ENCODE measurements around the gene BAHCC1. TPM values are rescaled to one million over a fixed set of nuclear protein-coding genes. Genes with fewer than 3 reads are reported as not detected.

The BAHCC1 gene
- total and polyA plus RNA-seq, 2 of the 8 experiments (the other 6 are each of a cell fraction or from before 2014, with no cell fraction given), result 0.26 to 0.58 TPM

- TF ChIP-seq BRCA1 (IDR thresholded peaks at IDR 0.05; ENCODE audit: low read depth, low read length), result no peak
- peak; percentile 65; the same call in 1 of the 2 replicates for TF ChIP-seq SP4 (IDR thresholded peaks at IDR 0.05; ENCODE audit: low read length)
- TF ChIP-seq EZH2 (IDR thresholded peaks at IDR 0.05; ENCODE audit: low read depth, low read length, severe bottlenecking), result no peak
- no peak for TF ChIP-seq TAF1 (IDR thresholded peaks at IDR 0.05; ENCODE audit: low read depth, low read length)
- no peak for TF ChIP-seq CBX5 (IDR thresholded peaks at IDR 0.05; ENCODE audit: low read depth, low read length)
- TF ChIP-seq HDAC6 (IDR thresholded peaks at IDR 0.05; ENCODE audit: low read depth, low read length), result no peak
- no peak for TF ChIP-seq TAF7 (optimal IDR thresholded peaks at IDR 0.05; ENCODE audit: borderline replicate concordance, low read depth, low read length)
- TF ChIP-seq, protein P1, sequence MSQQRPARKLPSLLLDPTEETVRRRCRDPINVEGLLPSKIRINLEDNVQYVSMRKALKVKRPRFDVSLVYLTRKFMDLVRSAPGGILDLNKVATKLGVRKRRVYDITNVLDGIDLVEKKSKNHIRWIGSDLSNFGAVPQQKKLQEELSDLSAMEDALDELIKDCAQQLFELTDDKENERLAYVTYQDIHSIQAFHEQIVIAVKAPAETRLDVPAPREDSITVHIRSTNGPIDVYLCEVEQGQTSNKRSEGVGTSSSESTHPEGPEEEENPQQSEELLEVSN (IDR thresholded peaks at IDR 0.05), result no peak
- no peak for TF ChIP-seq KDM4A (IDR thresholded peaks at IDR 0.05; ENCODE audit: low read depth, low read length, severe bottlenecking)
- TF ChIP-seq SP2 (IDR thresholded peaks at IDR 0.05; ENCODE audit: low read length), result no peak
- TF ChIP-seq, protein P2, sequence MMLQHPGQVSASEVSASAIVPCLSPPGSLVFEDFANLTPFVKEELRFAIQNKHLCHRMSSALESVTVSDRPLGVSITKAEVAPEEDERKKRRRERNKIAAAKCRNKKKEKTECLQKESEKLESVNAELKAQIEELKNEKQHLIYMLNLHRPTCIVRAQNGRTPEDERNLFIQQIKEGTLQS (IDR thresholded peaks at IDR 0.05; ENCODE audit: insufficient read depth, low read depth, low read length), result no peak
- TF ChIP-seq SAP30 (IDR thresholded peaks at IDR 0.05; ENCODE audit: insufficient read depth, insufficient replicate concordance, low read length), result no peak
- no peak for TF ChIP-seq GABPA (IDR thresholded peaks at IDR 0.05; ENCODE audit: borderline replicate concordance, insufficient read depth, low read length)
- peak in 1 of 2 experiments; percentile 98; a peak in 2 of 3 replicates for TF ChIP-seq POLR2A (IDR thresholded peaks at IDR 0.05; ENCODE audit: control extremely low read depth in 1 of 2, low read depth in 2 of 2, low read length in 2 of 2)
- no peak for TF ChIP-seq RAD21 (IDR thresholded peaks at IDR 0.05 in 1 of 2, conservative IDR thresholded peaks at IDR 0.05 in 1 of 2; ENCODE audit: low read depth in 2 of 2, low read length in 2 of 2)
- peak; percentile 52; the same call in 1 of the 2 replicates for TF ChIP-seq CHD2 (IDR thresholded peaks at IDR 0.05; ENCODE audit: low read length)
- no peak for TF ChIP-seq KDM5A (IDR thresholded peaks at IDR 0.05; ENCODE audit: low read length)
- no peak for TF ChIP-seq RBBP5 (IDR thresholded peaks at IDR 0.05; ENCODE audit: borderline replicate concordance, low read depth, low read length)
These were observed 113.5 kb downstream of the BAHCC1 start (continued) for GRCh38 chr17:81508639-81509206.

Data from H1 (cell line).